ENCODE measurements around the gene ABHD16B. TPM values are rescaled to one million over a fixed set of nuclear protein-coding genes. Genes with fewer than 3 reads are reported as not detected.

ABHD16B gene
- total RNA-seq, 2 experiments from 2014 or later, result not detected

GRCh38 chr20:63855363-63856097 is 5.8 kb upstream of the ABHD16B start:
- Mint-ChIP-seq H3K27me3 (peaks cover 11% of the 10 kb centered on the region), H3K4me3 (no peak overlapping the region), H3K36me3 (ENCODE audit: low read depth) (peaks cover 1% of the 10 kb centered on the region), H3K9me3 (no peaks in the 10 kb centered on the region), H3K4me1 (ENCODE audit: low read depth) (peaks cover 37% of the 10 kb centered on the region), H3K27ac (no peak overlapping the region)
- ChIA-PET POLR2A (interaction anchor here (0.8 to 1.0 kb wide), 2 partner anchors 147 to 228 kb away, joined by 3 read pairs; partner anchors contain the start of gene GMEB2), CTCF (interaction anchor here (0.7 to 1.5 kb wide), 2 partner anchors 9 to 158 kb away, joined by 3 to 5 read pairs; partner anchors contain the start of gene TPD52L2)
- DNase-seq (no peak), ATAC-seq (no peak)
- TF ChIP-seq CTCF (IDR thresholded peaks at IDR 0.05), result no peak
- intact Hi-C loops (cut with micrococcal nuclease), result no loop called here

- ChIA-PET CTCF (interaction anchor here (1.5 kb wide), 1 partner anchor 9 kb away, joined by 5 read pairs; the partner anchor contains the start of gene TPD52L2), POLR2A (interaction anchor here (0.8 kb wide), 1 partner anchor 148 kb away, joined by 3 read pairs; no protein-coding TSS in a partner anchor)
- no peak for TF ChIP-seq CTCF (IDR thresholded peaks at IDR 0.05)
- H3K4me1 Mint-ChIP-seq (ENCODE audit: low read depth), result peaks cover 32% of the 10 kb centered on the region
- intact Hi-C loops (cut with micrococcal nuclease), result no loop called here
- H3K36me3 Mint-ChIP-seq (ENCODE audit: low read depth), result peaks cover 4% of the 10 kb centered on the region
- ATAC-seq (no peak), DNase-seq (no peak)
- H3K4me3 Mint-ChIP-seq, result no peak overlapping the region
- no peak overlapping the region for H3K27ac Mint-ChIP-seq
- peaks cover 5% of the 10 kb centered on the region for H3K27me3 Mint-ChIP-seq
- no peaks in the 10 kb centered on the region for H3K9me3 Mint-ChIP-seq
These were observed 5.2 kb upstream of the ABHD16B start for GRCh38 chr20:63856098-63856511.

GRCh38 chr20:63857764-63858392 is 3.4 kb upstream of the ABHD16B start:
- no peak overlapping the region for H3K4me3 Mint-ChIP-seq
- peaks cover 4% of the 10 kb centered on the region for H3K36me3 Mint-ChIP-seq (ENCODE audit: low read depth)
- H3K4me1 Mint-ChIP-seq (ENCODE audit: low read depth), result peaks cover 24% of the 10 kb centered on the region
- H3K9me3 Mint-ChIP-seq, result no peaks in the 10 kb centered on the region
- ATAC-seq, result no peak
- ChIA-PET POLR2A (no interaction called here), CTCF (no interaction called here)
- TF ChIP-seq CTCF (IDR thresholded peaks at IDR 0.05), result no peak
- intact Hi-C loops (cut with micrococcal nuclease), result no loop called here
- H3K27me3 Mint-ChIP-seq, result no peaks in the 10 kb centered on the region
- no peak overlapping the region for H3K27ac Mint-ChIP-seq
- DNase-seq, result no peak

GRCh38 chr20:63858393-63859165 is 2.7 kb upstream of the ABHD16B start:
- Mint-ChIP-seq H3K27me3 (no peaks in the 10 kb centered on the region), H3K36me3 (ENCODE audit: low read depth) (peaks cover 10% of the 10 kb centered on the region), H3K4me1 (ENCODE audit: low read depth) (peaks cover 29% of the 10 kb centered on the region), H3K4me3 (peak overlapping the region; percentile 16), H3K9me3 (no peaks in the 10 kb centered on the region), H3K27ac (peak overlapping the region; percentile 76)
- intact Hi-C loops (cut with micrococcal nuclease), result no loop called here
- ChIA-PET POLR2A (no interaction called here), CTCF (no interaction called here)
- ATAC-seq, result peak; percentile 31
- peak; percentile 28 for DNase-seq
- no peak for TF ChIP-seq CTCF (IDR thresholded peaks at IDR 0.05)
